22Rv1 (cell line): ENCODE data around the gene SNRPB2.
A peak's percentile ranks its signal among the peaks of the same experiment; 100 is the strongest.

Experiments used
- H3K27ac ChIP-seq: fragments of 450-650 bp; 2 replicates; pipeline ENCODE4 v1.5.1; 2017
- CTCF ChIP-seq: fragments of 450-650 bp; IDR thresholded peaks from 2 replicates; pipeline ENCODE4 v1.5.1; 2017; ENCODE audit warnings: mild to moderate bottlenecking
- ZFX ChIP-seq: fragments of 450-650 bp; IDR thresholded peaks from 2 replicates; pipeline ENCODE4 v1.6.1; 2017; ENCODE audit warnings: antibody characterized with exemption, borderline replicate concordance

The SNRPB2 gene

DNA sequence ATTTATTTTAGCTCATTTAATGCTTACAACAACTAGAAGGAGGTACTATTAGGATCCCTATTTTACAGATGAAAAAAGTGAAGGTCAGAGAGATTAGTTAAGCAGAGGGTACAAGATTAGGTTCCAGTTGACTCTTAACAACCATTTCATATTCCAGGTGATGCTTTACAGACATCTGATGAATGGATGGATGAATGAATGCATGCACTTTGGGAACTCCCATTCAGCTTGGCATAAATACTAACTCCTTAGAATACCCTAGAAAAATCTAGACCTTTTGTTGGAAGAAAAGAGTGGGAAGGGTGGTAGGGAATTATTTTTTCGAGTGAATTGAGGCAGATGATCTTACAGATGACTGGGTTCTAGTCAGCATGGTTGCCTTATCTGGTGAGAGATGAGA is 746 bp upstream of the SNRPB2 start:
- no peak overlapping the region for H3K27ac ChIP-seq
- TF ChIP-seq ZFX (no peak), CTCF (no peak)

GRCh38 chr20:16732506-16733152 is 2.8 kb downstream of the SNRPB2 start:
- TF ChIP-seq CTCF (no peak), ZFX (no peak)

GRCh38 chr20:16740365-16741072 is 10.7 kb downstream of the SNRPB2 start:
- H3K27ac ChIP-seq: no peak overlapping the region
- no peak for TF ChIP-seq CTCF
- no peak for TF ChIP-seq ZFX

More at GRCh38 chr20:16732506-16733152, 2.8 kb downstream of the SNRPB2 start:
- H3K27ac ChIP-seq: no peak overlapping the region

DNA sequence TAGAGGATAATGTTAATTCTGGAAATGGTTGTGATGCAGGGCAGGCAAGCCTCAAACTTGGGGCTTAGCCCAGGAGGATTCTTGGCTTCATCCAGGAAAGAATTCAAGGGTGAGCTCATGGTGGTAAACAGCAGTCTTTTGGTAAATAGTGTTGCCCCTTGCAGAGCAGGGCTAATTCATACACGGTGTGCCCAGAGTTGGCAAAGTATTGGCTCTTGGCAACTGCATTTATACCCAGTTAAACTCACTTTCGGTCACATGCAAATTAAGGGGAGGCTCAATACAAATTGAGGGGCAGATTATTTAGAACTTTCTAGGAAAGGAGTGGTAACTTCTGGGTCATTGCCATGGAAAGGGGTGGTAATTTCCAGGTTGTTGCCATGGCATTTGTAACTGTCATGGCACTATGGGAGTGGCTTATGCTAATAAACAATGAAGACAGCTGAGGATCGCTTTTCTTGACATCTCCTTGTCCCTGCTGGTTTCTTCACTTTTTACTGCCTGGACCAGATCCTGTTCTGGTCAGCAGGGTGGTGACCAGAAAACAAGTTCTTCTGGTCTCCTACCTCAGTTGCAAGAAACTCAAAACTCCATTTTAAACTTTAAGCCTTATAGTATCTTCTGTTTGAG is 14.5 kb downstream of the SNRPB2 start:
- no peak for TF ChIP-seq CTCF
- TF ChIP-seq ZFX: no peak
- H3K27ac ChIP-seq: no peak overlapping the region

GRCh38 chr20:16745204-16745603 is 15.4 kb downstream of the SNRPB2 start:
- no peak overlapping the region for H3K27ac ChIP-seq
- no peak for TF ChIP-seq CTCF
- TF ChIP-seq ZFX: no peak

GRCh38 chr20:16747291-16747811 is 17.5 kb downstream of the SNRPB2 start:
- TF ChIP-seq CTCF (peak; percentile 35; the same call in 1 of the 2 replicates), ZFX (no peak)
- no peak overlapping the region for H3K27ac ChIP-seq
